ENCODE results near the gene AIF1.

- TF ChIP-seq GATA3 (IDR thresholded peaks at IDR 0.05; ENCODE audit: low read depth, low read length) (no peak), GATA2 (IDR thresholded peaks at IDR 0.05; ENCODE audit: low read depth, low read length) (no peak)
Measured at GRCh38 chr6:31639449-31639861, 24.4 kb downstream of the AIF1 start.

Data from SH-SY5Y (cell line).